ENCODE data around the gene VPS13D.
"Not testable (repeated sequence)": the region's sequence is repeated elsewhere in the genome, so short reads cannot be mapped to it uniquely, and the experiment has no call there.

VPS13D gene

DNA sequence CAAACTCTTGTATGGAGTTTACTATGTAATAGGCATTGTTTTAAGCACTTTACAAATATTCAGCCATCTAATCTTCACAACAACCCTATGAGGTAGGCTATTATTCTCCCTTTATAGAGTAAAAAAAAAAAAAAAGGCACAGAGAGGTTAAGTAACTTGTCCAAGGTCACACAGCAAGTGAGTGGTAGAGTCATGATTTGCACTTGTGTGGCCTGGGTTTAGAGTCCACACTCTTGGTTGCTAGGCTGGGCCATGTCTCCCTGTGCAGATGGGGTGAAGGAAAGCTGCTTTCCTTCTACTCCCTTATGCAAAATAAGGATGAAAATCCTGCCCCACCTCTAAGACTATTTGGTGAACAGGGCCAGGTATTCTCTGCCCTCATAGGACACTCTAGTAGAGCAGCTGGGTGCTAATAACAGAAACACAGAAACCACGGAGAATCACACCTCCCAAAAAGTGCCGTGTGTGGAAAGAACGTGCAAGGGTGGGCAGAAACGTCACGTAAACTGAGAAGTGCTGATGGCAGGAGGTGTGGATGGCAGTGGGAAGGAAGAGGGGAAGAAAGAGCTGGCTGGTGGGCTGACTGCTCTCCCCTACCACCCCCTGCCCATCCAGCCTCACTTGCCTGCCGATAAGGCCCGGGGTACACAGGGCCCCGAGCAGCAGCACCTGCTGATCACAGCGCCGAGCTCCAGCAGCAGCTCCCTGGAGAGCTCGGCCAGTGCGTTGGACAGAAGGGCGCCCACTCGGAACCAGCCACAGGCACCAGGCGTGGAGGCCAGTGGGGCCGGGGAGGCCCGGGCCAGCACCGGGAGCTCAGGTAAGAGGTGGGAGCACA lies 28.3 kb upstream of the VPS13D start:
- no peak for DNase-seq

DNA sequence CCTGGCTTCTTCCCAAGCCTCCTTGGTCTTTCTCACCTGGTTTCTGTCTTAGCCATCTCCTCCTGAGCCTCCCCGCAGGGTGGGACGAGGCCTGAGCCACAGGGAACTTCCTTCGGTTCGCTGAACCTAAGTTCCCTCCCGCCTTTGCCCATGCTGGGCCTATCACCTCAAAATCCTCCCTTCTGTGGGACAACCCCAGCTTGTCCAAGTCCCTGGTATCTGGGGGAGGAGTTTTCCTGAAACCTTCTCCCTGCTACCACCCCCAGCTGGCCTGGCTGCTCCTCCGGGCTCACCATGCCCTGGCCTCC lies 27.7 kb upstream of the VPS13D start:
- no peak for DNase-seq

DNA sequence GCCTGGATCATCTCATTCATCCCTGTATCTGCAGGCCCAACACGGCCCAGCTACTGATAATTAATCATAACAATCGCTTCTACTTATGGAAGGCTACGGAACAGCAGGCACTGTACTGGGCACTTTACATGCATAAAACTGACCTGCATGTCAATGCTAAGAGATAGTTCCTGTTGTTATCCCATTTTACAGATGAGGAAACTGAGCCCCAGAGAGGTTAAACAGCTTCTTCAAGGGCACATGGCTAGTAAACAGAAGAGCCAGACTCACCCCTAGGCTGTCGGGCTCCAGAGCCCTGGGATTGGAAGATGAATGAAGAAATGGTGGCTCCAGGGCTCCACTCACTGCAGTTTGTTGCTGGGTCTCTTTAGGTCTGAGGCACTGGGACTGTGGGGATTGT lies 27.3 kb upstream of the VPS13D start:
- DNase-seq = no peak

DNA sequence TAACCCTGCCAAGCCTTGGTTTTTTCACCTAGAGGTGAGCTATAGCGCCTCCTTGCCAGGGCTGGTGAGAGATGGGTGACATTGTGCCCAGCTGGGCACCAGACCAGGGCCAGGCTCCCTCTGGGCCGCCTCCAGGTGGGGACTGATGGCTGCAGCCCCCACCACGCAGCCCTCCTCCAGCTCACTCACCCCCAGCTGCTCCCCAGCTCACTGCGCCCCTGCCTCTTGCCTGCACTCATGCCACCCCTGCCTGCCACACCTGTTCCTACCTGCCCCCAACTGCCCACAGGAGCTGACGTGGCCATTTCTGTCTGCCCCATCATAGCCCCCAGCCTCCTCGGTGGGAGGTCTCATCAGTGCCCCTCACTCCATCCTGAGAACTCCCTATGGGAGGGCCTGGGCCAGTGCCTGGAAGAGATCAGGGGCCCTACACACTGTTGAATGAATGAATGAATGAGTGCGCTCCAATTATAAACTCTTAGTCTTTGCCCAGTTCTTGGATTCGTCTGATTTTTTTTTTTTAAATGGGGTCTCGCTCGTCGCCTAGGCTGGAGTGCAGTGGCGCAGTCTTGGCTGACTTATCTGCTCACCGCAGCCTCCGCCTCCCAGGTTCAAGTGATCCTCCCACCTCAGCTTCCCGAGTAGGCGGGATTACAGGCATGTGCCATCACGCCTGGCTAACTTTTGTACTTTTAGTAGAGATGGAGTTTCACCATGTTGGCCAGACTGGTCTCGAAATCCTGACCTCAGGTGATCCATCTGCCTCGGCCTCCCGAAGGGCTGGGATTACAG lies 26.4 kb upstream of the VPS13D start:
- DNase-seq = no peak

DNA sequence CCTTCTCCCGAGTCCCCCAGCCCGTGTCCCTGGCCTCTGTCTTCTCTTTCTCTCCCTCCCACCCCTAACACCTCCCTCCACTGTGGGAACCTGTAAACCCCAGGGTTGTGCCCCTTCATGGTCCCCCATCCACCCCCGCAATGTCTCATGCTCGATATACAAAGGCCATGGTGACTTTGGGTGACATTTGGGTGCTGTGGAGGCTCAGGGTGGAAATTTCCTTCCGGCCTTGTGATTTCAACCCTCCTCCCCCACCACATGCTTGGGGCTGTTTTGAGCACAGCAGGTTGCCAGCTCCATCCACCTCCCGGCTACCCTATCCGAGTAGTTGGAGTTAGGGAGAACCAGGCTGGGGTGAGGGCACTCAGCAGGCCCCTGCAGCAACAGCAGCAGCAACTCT lies 25.7 kb upstream of the VPS13D start:
- DNase-seq = no peak

DNA sequence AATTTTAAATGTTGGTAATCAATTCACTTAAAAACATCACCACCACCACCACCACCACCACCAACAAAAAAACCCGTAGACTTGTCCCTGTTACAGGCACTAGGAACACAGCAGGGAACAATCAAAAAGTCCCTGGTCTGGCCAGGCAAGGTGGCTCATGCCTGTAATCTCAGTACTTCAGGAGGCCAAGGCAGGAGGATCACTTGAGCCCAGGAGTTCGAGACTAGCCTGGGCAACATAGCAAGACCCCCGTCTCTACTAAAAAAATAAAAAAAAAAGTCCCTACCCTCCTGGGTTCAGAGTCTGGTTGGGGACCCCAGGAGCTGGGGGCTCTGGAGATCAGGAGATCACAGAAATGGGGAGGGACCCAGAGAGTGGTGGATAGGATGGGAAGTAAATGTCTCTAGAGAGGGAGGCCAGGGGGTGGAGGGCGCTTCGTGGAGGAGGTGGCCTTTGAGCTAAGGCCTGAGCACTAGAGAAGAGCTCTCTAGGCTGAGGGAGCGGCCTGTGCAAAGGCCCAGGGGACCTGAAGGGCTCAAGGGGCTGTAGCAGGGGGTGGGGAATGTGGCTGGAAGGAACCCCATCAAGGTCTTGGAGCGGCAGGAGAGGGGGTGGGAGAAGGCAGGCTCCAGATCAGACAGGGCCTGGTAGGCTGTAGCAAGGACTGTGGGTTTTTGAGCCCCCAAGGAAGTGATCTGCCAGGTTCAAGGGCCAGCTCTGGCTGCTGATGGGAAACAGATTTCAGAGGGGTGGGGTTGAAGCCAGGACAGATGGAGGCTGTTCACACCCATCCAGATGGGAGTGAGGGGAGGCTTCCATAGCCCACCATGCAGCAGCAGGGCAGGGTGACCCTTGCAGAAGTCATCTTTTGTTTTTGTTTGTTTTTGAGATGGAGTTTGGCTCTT lies 24.8 kb upstream of the VPS13D start:
- DNase-seq = no peak

DNA sequence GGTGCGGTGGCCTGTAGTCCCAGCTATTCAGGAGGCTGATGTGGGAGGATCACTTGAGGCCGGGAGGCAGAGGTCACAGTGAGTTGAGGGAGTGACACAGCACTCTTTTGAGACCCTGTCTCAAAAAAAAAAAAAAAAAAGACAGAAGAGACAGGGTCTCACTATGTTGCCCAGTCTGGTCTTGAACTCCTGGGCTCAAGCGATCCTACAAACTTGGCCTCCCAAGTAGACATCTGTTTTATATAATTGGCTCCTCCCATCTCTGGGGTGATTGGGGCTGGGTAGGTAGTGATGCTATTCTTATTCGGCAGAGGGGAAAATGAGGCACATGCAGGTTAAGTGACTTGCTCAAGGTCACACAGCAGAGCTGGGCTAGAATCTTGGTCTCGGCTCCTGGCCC lies 23.6 kb upstream of the VPS13D start:
- DNase-seq = no peak

DNA sequence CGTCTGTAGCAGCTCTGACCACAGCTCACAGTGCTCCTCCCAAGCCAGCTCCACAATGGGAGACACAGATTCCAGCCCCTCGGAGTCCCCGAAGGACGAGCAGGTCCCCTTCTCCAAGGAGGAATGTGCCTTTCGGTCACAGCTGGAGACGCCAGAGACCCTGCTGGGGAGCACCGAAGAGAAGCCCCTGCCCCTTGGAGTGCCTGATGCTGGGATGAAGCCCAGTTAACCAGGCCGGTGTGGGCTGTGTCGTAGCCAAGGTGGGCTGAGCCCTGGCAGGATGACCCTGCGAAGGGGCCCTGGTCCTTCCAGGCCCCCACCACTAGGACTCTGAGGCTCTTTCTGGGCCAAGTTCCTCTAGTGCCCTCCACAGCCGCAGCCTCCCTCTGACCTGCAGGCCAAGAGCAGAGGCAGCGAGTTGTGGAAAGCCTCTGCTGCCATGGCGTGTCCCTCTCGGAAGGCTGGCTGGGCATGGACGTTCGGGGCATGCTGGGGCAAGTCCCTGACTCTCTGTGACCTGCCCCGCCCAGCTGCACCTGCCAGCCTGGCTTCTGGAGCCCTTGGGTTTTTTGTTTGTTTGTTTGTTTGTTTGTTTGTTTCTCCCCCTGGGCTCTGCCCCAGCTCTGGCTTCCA lies 22.9 kb upstream of the VPS13D start:
- DNase-seq = peak; percentile 78

DNA sequence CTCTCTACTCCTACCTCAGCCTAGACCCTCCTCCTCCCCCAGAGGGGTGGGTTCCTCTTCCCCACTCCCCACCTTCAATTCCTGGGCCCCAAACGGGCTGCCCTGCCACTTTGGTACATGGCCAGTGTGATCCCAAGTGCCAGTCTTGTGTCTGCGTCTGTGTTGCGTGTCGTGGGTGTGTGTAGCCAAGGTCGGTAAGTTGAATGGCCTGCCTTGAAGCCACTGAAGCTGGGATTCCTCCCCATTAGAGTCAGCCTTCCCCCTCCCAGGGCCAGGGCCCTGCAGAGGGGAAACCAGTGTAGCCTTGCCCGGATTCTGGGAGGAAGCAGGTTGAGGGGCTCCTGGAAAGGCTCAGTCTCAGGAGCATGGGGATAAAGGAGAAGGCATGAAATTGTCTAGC lies 21.6 kb upstream of the VPS13D start:
- no peak for DNase-seq

DNA sequence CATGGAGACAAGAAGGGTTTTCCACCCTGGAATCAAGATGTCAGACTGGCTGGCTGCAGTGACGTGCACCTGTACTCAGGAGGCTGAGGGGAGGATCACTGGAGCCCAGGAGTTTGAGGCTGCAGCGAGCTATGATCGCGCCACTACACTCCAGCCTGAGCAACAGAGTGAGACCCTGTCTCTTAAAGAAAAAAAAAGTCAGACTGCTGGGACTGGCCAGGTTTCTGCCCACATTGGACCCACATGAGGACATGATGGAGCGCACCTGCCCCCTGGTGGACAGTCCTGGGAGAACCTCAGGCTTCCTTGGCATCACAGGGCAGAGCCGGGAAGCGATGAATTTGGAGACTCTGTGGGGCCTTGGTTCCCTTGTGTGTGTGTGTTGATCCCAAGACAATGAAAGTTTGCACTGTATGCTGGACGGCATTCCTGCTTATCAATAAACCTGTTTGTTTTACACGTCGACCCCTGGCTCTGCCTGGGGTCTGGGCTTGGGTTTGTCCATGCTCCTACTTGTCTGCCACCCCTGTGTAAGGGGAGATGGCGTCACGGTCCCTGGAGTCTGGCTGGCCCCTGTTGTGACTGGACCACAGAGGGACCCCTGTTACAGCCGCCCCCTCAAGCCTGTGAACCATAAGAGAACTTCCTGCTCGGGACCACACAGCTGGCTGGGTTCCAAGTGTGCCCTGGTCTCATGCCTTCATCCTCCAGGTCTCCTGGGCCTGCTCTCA lies 20.9 kb upstream of the VPS13D start:
- DNase-seq = peak; percentile 63

DNA sequence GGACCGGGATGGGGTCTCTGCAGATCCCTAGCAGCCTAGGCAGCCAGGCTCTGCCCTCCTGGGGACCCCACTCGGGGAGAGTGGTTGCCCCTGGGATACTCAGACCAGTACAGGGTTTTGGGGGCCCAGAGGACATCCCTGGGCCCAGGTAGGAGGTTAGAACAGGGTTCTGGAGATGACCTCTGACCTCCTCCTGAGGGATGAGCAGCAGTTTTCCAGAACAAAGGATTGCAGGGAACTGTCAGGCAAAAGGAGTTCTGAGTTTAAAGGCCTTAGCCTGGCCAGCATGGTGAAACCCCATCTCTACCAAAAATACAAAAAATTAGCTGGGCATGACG lies 20.4 kb upstream of the VPS13D start:
- DNase-seq = no peak

DNA sequence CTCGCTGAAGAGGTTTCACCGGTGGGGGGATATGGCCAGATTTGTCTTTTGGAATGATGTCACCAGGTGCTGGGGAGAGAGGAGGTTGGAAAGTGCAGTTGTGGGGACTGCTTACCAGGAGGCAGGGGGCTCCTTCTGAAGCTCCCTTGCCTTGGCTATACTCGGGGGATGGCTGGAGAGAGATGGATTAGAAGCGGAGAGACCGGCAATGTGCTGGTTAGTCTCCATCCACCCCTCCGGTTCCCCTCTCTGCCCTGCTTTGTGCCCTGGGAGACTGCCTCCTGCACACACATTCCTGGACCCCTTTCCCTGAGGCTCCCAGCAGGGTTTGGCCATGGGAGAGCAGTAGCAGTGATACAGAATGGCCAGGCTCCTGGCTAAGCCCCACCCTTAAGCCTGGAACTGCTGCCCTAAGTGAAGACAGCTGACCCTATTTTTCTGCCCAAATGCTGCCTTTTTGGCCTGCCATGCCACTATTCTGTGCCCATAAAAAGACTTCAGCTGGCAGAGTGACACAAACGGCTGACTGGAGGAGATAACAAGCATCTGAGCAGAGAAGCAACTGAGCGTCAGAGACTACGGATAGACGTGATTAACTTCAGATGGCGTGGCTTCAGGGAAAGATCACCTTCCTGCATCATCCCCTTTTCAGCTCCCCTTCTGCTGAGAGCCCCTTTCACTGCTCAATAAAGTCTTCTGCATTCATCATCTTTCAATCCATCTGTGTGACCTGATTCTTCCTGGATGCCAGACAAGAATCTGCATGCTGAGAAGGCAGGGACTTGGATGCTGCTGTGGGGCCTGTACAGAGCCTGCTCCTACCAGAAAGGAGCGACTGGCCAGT lies 14.5 kb upstream of the VPS13D start:
- no peak for DNase-seq

DNA sequence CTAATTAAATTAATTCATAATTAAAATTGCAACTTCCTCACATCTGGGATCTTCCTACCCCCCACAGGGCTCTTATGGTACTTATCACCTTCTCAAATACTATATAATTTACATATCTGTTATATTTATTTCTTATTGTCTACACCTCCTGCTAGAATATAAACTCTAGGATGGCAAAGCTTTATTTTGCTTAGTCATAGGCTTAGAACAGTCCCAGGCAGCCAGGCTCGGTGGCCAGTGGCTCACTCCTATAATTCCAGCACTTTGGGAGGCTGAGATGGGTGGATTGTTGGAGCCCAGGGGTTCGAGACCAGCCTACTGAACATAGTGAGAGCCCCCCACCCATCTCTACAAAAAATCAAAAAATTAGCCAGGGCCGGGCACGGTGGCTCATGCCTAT lies 10.0 kb upstream of the VPS13D start:
- no peak for DNase-seq

DNA sequence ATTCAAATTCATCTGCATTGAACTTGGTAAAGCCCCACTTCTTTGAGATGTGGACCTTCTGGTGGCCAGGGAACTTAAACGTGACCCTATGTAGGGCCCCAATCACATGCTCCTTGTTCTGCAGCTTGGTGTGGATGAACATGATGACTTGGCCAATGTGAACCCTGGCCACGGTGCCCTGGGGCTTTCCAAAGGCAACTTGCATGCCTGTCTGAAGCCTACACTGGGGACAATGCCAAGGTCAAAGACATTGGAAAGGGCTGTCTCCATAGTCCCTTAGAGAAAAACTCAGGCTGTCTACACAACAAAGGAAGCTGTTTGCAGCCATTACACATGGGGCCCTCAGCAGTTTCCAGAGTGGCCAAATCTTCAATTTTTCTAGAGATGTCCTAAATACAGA lies 8.9 kb upstream of the VPS13D start:
- DNase-seq = no peak

DNA sequence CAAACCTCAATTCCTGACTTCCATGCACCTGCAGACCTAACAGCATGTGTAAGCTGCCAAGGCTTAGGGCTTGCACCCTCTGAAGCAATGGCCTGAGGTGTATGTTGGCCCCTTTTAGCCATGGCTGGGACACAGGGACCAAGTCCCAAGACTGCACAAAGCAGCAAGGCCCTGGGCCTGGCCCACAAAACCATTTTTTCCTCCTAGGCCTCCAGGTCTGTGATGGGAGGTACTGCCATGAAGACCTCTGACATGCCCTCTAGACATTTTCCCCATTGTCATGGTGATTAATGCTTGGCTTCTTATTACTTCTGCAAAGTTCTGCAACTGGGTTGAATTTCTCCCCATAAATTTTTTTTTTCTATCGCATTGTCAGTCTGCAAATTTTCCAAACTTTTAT lies 7.1 kb upstream of the VPS13D start:
- not testable (repeated sequence) for DNase-seq

DNA sequence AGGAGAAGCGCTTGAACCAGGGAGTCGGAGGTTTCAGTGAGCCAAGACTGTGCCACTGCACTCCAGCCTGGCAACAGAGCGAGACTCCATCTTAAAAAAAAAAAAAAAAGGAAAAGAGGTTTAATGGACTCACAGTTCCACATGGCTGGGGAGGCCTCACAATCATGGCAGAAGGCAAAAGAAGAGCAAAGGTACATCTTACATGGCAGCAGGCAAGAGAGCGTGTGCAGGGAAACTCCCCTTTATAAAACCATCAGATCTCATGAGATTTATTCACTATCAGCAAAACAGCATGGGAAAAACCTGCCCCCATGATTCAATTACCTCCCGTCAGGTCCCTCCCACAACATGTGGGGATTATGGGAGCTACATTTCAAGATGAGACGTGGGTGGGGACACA lies 5.7 kb upstream of the VPS13D start:
- DNase-seq = not testable (repeated sequence)

DNA sequence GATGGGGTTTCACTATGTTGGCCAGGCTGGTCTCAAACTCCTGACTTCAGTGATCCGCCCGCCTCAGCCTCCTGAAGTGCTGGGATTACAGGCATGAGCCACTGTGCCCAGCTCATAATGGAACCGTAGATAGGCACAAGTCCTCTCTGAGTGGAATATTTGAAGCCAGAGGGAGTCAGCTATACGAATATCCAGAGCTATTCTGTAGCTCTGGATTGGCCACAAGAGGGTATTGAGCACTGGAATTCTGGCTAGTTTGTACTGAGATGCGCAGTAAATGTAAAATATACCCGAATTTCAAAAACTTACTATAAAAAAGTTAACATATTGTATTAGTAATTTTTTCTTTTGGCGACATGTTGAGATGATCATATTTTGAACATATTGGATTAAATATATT lies 851 bp upstream of the VPS13D start:
- DNase-seq = no peak

DNA sequence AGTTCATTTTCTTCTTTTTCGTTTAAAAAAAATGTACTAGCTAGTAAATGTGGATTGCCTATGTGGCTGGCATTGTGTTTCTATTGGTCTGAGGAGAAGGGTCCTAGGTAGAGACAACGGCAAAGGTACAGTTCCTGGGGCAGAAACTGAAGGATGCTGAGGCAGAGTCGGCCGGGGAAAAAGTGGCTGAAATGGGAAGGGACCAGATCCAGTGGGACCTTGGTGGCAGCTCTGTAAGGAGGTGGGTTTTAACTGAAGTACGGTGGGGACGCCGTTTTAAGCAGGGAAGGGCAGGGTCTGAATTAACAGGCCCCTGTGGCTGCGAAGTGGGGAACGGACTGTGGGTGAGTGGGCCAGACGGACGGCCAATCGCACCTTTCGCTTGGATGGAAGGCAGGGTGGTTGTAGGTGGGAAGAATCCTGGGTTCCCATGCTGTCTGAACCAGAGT lies 420 bp upstream of the VPS13D start:
- no peak for DNase-seq

DNA sequence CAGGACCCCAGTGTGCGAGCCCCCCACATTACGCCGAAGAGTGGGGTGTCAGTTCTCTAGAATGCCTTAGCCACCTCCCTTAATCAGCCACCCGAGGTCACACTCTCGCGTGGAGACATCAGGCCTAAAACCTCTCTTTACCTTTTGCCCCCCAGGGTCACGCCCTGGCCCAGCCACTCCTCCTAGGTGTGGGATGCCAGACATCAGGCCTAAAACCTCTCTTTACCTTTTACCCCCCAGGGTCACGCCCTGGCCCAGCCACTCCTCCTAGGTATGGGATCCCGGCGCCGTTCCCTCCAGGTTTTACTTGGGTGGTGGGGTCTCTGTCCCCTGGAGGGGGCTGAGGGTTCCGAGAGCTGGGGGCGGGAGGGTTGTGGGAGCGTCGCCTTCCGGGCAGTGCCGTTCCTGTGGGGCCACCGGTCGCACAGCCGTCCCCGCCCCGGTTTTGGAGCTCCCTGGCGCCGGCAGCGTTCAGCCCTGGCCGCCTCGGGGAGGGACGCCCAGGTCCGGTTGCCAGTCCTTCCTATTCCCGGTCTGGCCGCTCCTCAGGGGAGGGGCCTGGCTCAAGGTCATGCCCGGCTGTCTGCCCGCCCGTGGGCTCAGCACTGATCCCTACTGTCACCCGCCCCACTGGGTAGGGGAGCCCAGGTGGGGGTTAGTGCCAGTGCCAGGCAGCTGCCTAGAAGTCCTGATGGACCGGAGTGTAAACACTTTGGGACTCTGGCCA lies 882 bp downstream of the VPS13D start:
- no peak for DNase-seq

DNA sequence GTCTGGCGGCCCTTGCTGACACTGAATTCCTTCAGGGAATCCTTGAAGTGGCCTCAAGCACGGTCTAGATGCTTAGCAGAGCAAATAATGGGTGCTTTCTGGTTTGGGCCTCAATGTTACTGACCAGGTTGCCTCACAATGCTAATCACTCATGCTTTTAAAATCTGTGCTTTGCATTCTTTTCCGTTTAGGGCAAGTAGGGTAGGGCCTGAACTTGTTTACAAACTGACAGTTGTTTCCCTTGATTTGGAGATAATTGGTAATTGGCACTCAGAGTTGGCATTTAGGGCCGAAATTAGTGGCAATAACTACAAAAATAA lies 1.4 kb downstream of the VPS13D start:
- DNase-seq = no peak

DNA sequence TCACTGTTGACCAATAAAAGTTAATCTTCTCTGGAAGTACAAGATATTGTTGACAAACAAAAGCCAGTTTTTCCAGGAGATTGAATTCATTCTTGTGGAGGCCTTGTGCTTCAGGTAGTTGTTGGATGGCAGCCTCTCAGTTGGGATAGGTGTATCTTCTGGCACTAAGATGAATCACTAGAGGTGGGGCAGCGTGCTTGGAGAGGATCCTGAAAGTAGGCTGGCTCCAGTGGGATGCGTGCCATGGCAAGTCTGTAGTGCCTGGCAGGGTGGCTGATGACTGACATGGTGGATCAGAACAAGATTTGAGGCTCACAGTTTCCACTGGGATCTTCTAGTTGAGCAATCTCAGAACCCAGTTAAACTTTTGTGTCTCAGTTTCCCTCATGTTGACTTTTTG lies 2.4 kb downstream of the VPS13D start:
- DNase-seq = no peak

Measured in DMS79 (cell line).